HCT116 (cell line): ENCODE measurements around the gene DDX24.

Source experiments
- CEBPB ChIP-seq: IDR thresholded peaks from 2 replicates; pipeline ENCODE4 v1.6.1; 2012; ENCODE audit warnings: low read depth
- EGR1 ChIP-seq: IDR thresholded peaks from 2 replicates; pipeline ENCODE4 v1.6.1; 2012; ENCODE audit warnings: low read depth
- ELF1 ChIP-seq: IDR thresholded peaks from 2 replicates; pipeline ENCODE4 v1.6.1; 2012; ENCODE audit warnings: low read depth, borderline replicate concordance
- EZH2 ChIP-seq: fragments of 200-600 bp; sonication (generic); IDR thresholded peaks from 2 replicates; pipeline ENCODE4 v1.6.1; 2017; ENCODE audit warnings: antibody characterized with exemption, mixed run types
- JUND ChIP-seq: IDR thresholded peaks from 2 replicates; pipeline ENCODE4 v1.6.1; 2012
- POLR2A ChIP-seq: IDR thresholded peaks from 2 replicates; pipeline ENCODE4 v1.7.0; 2011; ENCODE audit warnings: borderline replicate concordance; ENCODE audit not compliant: insufficient read depth, insufficient read length; ENCODE audit errors: extremely low read depth
- POLR2AphosphoS5 ChIP-seq: IDR thresholded peaks from 2 replicates; pipeline ENCODE4 v1.6.1; 2011; ENCODE audit warnings: mild to moderate bottlenecking, low read depth, low read length, moderate library complexity
- RAD21 ChIP-seq: IDR thresholded peaks from 2 replicates; pipeline ENCODE4 v1.6.1; 2012; ENCODE audit warnings: low read depth, mild to moderate bottlenecking
- SP1 ChIP-seq: IDR thresholded peaks from 2 replicates; pipeline ENCODE4 v1.6.1; 2012; ENCODE audit warnings: low read depth
- SRF ChIP-seq: IDR thresholded peaks from 2 replicates; pipeline ENCODE4 v1.6.1; 2012; ENCODE audit warnings: low read depth
- ZFX ChIP-seq: fragments of 450-650 bp; IDR thresholded peaks from 2 replicates; pipeline ENCODE4 v1.6.1; 2017
- TF ChIP-seq, protein P1 (sequence below), 3 experiments: fragments of 200-600 bp in 1 of 3; sonication (generic) in 1 of 3; IDR thresholded peaks in 2 of 3; conservative IDR thresholded peaks in 1 of 3; 2 replicates each; pipeline ENCODE4 v1.5.1; 2012 to 2017; ENCODE audit warnings: low read depth in 2 of 3, low read length in 2 of 3, antibody characterized with exemption in 1 of 3, borderline replicate concordance in 1 of 3, control low read depth in 1 of 3, mild to moderate bottlenecking in 1 of 3, mixed read lengths in 1 of 3, mixed run types in 1 of 3, moderate library complexity in 1 of 3; ENCODE audit not compliant: insufficient read depth in 1 of 3
- TF ChIP-seq, protein P2 (sequence below): IDR thresholded peaks from 2 replicates; pipeline ENCODE4 v1.6.1; 2012
- TF ChIP-seq, protein P3 (sequence below): IDR thresholded peaks from 2 replicates; pipeline ENCODE4 v1.6.1; 2011; ENCODE audit warnings: mild to moderate bottlenecking, low read length, moderate library complexity; ENCODE audit not compliant: insufficient replicate concordance; ENCODE audit errors: extremely low read depth

DNA sequence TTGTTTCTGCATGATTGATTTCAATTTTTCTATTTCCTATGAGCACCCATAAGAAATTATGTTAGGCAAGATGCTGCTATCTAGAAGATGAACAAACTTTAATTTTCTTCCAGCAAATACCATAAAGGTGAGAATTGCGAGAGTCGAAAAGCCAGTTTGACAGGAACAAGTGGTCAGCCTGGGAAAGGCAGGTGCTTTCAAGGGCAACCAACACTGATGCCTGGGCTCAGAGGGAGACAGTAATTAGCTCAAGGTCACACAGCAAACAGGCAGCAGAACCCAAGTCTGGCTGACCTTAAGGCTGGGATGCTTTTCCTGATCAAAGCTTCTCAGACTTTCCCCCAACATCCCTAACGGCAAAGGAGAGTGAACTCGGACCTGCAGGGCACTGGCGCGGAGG lies 61.7 kb downstream of the DDX24 start:
- TF ChIP-seq, protein P1, sequence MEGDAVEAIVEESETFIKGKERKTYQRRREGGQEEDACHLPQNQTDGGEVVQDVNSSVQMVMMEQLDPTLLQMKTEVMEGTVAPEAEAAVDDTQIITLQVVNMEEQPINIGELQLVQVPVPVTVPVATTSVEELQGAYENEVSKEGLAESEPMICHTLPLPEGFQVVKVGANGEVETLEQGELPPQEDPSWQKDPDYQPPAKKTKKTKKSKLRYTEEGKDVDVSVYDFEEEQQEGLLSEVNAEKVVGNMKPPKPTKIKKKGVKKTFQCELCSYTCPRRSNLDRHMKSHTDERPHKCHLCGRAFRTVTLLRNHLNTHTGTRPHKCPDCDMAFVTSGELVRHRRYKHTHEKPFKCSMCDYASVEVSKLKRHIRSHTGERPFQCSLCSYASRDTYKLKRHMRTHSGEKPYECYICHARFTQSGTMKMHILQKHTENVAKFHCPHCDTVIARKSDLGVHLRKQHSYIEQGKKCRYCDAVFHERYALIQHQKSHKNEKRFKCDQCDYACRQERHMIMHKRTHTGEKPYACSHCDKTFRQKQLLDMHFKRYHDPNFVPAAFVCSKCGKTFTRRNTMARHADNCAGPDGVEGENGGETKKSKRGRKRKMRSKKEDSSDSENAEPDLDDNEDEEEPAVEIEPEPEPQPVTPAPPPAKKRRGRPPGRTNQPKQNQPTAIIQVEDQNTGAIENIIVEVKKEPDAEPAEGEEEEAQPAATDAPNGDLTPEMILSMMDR (IDR thresholded peaks at IDR 0.05 in 2 of 3, conservative IDR thresholded peaks at IDR 0.05 in 1 of 3; ENCODE audit: borderline replicate concordance in 1 of 3, insufficient read depth in 1 of 3, low read depth in 2 of 3, low read length in 2 of 3) = no peak
- no peak for TF ChIP-seq EGR1
- TF ChIP-seq ELF1 = no peak
- TF ChIP-seq POLR2A = no peak
- TF ChIP-seq ZFX = no peak
- TF ChIP-seq SP1 = no peak
- TF ChIP-seq SRF = no peak
- TF ChIP-seq, protein P2, sequence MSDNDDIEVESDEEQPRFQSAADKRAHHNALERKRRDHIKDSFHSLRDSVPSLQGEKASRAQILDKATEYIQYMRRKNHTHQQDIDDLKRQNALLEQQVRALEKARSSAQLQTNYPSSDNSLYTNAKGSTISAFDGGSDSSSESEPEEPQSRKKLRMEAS = no peak
- no peak for TF ChIP-seq POLR2AphosphoS5
- TF ChIP-seq EZH2 = no peak
- TF ChIP-seq RAD21 = no peak
- no peak for TF ChIP-seq CEBPB
- TF ChIP-seq JUND = no peak
- TF ChIP-seq, protein P3, sequence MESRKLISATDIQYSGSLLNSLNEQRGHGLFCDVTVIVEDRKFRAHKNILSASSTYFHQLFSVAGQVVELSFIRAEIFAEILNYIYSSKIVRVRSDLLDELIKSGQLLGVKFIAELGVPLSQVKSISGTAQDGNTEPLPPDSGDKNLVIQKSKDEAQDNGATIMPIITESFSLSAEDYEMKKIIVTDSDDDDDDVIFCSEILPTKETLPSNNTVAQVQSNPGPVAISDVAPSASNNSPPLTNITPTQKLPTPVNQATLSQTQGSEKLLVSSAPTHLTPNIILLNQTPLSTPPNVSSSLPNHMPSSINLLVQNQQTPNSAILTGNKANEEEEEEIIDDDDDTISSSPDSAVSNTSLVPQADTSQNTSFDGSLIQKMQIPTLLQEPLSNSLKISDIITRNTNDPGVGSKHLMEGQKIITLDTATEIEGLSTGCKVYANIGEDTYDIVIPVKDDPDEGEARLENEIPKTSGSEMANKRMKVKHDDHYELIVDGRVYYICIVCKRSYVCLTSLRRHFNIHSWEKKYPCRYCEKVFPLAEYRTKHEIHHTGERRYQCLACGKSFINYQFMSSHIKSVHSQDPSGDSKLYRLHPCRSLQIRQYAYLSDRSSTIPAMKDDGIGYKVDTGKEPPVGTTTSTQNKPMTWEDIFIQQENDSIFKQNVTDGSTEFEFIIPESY = no peak
